Measurements from ENCODE around the gene IZUMO4.

Gene IZUMO4

DNA sequence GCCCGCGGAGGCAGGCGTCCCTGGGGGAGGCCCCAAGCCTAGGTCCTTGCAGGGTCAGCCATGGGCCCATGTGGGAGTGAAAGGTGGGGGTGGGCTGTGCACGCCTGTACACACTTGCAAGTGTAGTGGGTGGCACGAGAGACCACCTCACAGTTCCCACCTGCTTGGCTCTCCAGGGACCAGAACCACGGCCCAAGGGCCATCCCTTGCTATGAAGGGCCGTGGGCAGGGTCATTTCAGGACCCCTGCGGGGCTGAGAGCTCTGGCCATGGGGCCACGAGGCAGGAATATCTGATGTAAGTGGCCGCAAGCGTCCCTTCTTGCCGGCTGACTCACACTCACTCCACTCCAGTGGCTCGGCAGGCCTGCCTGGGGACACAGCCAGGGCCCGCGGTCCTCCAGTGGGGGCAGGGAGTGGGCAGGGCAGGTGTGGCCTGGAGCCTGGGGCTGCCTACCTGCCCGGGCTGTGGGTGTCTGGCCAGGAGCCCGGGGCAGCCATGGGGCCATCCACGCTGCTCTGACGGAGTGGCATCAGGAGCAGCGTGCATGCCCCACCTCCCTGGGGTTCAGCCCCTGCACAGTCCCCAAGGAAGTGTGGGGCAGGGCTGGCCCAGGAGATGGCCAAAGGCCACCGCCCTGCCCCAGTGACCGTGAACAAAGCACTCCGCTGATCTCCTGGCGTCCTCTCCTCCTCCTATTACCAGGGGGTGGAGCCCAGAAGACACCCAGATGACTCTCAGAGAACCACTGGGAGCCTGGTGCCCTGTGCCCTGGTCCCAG lies 37.1 kb upstream of the IZUMO4 start:
- DNase-seq (ENCODE audit: low read depth) = no peak

DNA sequence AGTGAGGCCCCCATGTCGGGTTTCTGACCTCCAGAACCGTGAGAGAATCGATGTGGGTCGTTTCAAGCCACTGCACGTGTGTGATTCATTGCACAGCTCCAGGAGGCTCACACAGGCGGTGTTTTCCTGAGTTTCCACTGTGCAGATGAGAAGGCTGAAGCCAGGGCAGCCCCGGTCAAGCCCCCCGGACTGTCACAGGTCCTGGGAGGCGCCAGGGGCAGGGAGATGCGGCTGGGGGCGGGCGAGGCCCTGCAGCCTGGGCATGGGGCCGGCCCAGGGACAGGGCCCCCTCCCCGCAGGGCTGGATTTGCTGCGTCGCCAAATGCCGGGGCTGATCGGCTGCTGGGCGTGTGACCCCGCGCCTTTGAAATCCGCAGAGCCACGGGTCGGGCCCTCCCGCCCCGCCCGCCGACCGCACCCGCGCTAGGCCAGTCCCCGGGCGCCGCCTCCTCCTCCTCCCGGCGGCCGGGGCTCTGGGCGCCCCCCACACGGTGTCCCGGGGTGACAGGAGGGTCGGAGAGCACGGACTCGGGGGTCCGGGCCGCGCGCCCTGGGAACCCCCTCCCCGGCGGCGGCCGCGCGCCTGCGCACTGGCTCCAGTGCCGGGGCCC lies 35.7 kb upstream of the IZUMO4 start:
- DNase-seq (ENCODE audit: low read depth) = no peak

DNA sequence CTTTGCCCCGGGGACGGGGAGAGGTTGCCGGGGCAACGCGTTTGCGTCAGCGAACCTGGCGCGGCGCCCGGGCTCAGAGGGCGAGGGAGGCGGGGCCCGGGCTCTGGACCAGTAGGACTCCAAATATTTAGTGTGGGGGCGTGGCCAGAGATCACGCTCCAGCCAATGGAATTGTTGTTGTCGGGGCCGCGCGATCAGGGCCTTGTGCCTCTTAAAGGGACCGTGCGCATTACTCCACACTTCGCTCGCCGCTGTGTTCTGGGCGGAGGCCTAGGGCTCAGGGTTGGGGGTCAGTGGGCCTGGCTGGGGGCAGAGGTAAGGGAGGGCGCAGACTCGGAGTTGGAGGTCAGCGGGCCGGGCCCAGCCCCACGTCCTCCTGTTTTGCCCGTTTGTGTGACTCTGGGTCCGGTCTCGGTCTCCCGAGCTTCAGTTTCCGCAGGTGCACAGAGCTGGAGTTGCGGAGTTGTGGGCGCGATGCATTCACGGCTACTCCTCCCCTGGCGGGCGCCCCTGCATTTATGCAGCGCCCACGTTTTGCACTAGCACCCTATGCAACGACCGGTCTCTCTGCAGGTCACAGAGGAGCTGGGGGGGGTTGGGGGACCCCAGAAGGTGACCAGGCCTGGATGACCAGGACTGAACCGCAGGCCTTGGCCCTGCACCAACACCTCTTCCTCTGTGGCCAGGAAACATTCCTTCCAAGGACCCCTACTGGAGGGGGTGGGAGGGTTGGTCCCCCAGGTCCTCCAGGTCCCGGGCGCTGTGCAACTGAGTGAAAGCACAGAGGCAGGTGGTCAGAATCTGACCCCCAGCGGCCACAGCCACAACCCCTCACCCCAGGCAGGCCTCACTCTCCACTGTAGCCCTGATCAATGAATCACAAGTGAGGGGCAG lies 35.0 kb upstream of the IZUMO4 start:
- DNase-seq (ENCODE audit: low read depth) = peak; percentile 98

DNA sequence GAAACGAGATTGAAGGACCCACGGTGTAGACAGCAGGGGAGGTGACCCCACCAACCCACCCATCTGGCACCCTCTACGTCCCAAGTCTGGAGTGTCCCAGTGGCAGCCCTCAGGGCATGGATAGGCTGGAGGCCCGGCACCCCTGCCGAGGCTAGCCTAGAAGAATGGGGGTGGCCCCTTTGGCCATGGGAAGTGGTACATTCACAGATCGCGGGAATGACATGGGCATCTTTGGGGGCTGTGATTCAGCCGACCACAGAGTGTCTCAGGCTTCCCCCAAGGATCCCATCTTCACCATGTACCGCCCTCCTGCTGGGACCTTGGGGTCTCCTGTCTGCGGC lies 34.4 kb upstream of the IZUMO4 start:
- DNase-seq (ENCODE audit: low read depth) = no peak

DNA sequence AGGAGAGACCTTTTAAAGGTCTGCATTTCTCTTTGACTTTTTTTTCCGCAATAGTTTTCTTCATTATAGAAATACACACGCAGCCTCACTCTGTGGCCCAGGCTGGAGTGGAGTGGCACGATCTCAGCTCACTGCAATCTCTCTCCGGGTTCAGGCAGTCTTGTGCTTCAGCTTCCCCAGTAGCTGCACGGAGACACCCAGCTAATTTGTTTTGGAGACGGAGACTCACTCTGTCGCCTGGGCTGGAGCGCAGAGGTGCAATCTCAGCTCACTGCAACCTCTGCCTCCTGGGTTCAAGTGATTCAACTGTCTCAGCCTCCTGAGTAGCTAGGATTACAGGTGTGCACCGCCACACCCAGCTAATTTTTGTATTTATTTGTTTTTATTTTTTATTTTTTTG lies 33.9 kb upstream of the IZUMO4 start:
- DNase-seq (ENCODE audit: low read depth) = no peak

DNA sequence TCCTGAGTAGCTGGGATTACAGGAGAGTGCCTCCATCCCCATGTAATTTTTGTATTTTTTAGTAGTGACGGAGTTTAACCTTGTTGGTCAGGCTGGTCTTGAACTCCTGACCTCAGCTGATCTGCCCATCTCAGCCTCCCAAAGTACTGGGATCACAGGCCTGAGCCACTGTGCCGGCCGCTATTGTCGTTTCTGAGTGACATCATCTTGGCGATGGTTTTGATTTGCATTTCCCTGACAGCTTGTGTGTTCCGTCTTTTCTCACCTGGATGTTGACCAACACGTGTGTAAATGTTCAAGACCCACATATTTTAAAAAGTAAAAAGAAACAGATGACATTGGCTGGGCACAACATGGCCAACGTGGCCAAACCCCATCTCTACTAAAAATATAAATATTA lies 32.9 kb upstream of the IZUMO4 start:
- no peak for DNase-seq (ENCODE audit: low read depth)

DNA sequence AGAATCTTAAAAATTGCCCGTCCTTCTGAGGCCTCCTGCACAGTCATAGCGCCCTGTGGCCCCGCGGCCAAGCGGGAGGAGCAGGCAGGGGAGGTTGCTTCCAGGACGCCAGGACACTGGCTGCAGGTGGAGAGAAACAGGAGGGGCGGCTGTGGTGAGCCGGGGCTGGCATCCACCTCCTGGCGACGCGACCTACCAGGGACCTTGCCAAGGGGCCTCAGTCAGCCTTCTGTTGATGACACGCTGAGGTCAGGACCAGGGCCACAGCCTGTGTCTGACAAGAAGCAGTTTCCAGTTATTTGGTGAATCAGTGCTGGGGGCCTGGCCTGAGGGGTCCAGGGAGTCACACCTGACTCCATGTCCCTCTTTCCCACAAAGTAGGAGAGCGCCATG lies 32.3 kb upstream of the IZUMO4 start:
- DNase-seq (ENCODE audit: low read depth) = no peak

DNA sequence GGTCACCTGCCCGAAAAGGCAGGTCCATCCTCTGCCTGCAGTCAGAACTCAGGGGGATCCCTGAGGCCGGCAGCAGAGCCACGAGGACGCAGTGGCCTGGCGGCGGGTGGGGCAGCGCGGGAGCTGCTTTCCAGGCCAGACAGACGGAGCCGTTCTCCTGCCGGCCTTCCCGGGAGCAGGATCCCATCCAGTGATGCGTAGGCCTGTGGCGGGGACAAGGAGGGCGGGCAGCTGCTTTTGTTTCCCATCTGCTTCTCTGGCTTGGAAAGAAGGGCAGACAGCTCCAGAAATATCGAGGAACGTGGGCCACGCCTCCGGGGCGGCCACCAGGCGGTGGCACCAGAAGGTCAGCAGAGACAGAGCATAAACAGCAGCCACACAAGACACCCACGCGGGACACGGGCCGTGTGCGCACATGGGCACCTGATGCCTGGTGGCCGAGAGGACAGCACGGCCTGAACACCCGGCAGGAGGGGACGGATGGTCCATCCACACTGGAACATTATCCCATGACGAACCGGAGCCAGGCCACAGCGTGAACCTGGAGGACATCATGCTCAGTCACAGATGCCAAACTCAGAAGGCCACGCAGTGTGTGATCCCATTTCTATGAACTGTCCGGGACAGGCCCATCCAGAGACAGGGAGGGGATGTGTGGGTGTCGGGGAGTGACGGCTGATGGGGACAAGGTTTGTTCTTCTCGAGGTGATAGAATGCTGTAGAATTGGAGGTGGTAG lies 31.8 kb upstream of the IZUMO4 start:
- no peak for DNase-seq (ENCODE audit: low read depth)

DNA sequence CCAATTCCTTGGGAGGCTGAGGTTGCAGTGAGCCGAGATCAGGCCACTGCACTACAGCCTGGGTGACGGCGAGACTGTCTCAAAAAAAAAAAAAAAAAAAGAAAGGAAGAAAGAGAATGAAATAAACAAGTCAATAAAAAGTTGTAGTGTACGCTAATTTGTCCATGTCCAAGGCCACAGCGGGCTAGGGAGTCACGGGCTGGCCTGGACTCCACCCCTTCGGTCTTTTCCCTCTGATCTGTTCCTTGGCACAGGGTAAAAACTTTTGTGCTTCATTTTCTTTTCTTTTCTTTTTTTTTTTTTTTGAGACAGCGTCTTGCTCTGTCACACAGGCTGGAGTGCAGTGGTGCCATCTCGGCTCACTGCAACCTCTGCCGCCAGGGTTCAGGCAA lies 26.3 kb upstream of the IZUMO4 start:
- DNase-seq (ENCODE audit: low read depth) = no peak

DNA sequence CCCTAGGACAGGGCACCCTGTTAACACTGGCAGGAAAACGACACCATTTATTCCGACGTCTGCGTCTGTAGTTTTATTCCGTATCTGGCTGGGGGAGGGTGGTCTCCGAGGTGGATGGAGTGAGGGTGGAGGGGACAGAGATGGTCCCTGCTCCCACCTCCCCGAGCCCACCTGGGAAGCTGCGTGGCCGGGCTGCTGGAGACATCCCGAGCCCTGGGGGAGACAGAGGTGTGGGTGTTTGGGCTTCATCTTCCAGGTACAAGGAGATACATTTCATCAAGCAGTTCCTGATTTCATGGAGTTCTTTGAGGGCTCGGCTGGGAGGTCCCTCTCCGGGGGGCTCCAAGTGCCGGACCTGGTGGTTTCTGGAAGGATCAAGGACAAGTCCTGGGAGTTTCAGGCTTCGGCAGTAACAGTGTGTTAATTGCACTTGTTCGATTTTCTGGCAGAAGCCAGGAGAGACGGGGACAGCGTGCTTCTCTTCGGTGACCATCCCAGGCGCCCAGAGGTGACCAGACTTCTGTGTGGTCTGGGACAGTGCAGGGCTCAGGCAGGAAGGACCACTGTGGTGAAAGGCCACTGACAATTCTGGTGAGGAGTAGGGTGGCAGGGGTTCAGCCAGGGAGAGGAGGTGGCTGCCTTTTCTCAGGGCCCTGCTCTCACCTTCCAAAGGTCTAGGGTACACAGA lies 25.6 kb upstream of the IZUMO4 start:
- DNase-seq (ENCODE audit: low read depth) = no peak

DNA sequence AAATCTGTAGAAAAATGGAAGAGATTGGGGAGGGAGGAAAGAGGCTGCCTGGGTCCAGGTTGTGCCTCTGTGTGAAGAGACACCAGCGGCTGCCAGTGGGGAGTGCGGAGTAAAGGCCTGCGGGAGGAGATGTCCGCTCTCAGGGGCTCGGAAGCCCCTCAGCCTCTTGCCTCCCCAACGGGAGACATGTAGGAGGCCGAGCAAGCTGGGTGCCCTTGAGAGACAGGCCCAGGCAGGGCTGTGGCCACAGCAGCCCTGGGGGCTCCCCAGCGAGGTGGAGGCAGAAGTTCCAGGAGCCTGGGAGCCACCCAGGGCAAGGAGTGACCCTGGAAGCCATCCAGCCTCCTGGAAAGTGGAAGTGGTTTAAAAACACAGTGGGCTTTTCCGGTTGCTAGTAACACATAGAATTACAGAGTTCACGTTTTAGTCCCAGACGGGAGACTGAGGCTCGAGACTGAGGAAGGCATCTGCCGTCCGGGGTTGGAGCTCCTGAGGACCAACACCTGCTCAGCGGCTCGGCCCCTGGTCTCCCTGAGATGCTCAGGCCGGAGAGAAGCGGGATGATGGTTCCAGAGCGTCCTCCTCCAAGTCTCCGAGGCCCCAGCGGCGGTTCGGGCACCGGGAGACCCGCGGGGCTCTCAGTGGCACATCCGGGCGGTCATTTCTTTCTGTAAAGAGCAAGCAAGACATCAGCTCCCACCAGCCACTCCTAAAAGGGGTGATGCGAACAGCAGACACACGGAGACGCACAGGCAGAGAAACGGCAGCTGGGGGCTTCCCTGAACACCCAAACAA lies 23.8 kb upstream of the IZUMO4 start:
- no peak for DNase-seq (ENCODE audit: low read depth)

DNA sequence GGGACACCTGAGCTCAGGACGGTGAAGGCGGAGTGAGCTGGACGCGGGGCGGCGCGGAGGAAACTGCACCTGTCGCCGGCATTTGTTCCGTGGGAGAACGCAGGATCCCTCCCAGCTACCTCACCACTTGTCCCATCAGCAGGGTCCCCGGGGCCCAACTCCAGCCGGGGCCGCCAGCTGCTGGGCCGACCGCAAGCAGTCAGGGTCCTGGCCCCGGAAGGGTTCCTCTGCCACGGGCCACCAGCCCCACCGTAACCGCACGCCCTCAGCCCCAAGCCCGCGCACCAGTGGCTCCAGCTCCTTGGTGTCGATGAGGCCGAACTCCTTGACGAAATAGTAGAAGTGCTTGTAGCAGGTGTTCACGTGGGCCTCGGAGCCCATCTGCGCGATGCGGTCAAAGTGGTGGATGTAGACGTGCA lies 20.2 kb upstream of the IZUMO4 start:
- no peak for DNase-seq (ENCODE audit: low read depth)

DNA sequence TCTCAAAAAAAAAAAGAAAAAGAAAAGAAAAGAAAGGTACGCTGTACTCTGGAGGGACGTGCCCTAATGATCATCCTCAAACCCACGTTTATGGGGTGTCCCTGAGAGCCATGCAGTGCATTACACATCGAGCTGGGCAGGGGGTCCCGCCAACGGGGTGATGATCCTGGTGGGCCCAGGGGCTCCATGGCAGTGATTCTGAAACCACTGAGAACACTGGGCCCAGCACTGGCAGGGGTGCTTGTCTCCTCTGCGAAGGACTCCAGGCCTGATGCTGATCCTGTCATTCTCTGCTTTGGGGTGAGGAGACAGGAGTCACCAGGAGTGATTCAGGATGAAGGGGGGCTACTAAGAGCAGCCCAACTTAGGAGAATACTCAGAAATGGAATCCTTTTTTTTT lies 19.3 kb upstream of the IZUMO4 start:
- DNase-seq (ENCODE audit: low read depth) = no peak

DNA sequence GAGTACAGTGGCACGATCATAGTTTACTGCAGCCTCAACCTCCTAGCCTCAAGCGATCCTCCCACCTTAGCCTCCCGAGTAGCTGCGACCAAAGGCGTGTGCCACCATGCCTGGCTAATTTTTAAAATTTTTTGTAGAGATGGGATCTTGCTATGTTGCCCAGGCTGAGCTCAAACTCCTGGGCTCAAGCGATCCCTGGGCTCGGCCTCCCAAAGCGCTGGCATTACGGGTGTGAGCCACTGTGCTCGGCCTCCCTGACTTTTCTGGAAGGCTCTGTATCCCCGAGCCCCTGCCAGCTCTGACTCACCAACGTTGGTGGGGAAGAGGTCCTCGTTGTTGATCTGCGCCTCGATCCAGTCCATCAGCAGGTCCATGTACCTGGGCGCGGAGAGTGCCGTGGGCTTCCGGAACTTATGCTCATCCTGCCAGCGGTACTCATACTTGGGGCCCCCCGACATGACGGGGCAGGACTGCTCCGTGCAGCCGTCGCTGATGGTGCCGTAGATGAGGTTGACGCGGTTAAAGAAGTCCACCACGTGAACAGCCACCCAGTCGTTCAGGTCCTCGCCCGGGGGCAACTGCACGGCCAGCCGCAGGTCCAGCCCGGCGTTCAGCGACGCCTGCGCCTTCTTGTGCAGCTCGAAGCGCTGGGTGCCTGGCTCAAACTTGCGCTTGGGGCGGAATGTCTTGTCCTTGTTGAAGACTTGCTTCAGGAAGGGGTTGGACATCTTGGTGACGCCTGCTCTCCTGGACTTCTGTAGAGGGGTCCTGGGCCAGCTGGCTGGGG lies 18.7 kb upstream of the IZUMO4 start:
- DNase-seq (ENCODE audit: low read depth) = no peak

DNA sequence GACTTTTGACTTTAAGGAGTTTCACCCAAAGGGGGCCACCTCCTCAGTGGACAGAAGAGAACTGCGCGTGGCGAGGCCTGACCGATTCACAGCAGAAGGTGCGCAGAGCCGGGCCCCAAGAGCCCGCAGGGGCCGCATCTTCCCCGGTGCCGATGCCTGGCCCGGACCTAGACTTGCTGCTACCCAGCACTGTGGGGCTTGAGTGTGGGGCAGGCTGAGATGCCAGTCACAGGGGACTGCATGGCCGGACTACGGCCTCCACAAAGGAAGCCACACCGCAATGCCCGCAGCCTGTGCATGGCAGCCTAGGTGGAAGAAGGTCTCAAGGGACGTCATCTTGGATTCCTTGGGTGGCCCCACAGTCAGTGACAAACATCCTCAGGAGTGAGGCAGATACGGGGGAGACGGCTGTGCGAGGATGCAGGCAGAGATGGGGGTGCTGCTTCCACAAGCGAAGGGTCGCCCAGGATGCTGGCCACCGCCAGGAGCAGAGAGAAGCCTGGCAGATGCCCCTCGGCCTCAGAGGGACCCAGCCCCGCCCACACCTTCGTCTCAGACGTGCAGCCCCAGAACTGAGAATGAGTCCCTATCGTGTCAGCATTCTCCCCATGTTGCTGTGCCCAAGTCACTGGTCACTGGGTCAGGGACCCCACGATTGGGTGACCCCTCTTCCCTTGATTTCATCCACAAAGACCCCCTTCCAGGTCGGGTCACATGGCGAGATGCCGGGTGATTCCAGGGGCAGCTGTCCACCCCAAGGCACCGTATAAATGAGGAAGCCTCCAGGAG lies 17.4 kb upstream of the IZUMO4 start:
- no peak for DNase-seq (ENCODE audit: low read depth)

DNA sequence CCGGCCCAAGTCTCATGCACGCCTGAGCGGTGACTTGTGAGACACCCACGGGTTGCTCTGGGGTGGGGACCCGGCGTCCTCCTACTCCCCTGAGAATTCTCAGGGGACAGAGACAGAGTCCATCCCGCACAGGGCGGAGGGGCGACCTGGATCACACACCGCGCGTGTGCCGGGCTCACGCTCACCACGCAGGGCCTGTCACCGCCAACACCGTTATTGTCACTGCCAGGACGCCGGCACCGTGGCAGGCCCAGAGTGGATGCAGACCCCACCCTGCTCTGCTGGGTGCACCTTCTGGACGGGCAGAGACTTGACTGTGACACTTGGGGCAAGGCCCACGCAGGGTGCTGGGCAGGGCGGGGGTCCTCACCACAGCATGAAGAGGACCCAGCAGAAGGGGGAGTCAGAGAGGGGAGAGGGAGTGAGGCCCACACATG lies 16.8 kb upstream of the IZUMO4 start:
- DNase-seq (ENCODE audit: low read depth) = no peak

DNA sequence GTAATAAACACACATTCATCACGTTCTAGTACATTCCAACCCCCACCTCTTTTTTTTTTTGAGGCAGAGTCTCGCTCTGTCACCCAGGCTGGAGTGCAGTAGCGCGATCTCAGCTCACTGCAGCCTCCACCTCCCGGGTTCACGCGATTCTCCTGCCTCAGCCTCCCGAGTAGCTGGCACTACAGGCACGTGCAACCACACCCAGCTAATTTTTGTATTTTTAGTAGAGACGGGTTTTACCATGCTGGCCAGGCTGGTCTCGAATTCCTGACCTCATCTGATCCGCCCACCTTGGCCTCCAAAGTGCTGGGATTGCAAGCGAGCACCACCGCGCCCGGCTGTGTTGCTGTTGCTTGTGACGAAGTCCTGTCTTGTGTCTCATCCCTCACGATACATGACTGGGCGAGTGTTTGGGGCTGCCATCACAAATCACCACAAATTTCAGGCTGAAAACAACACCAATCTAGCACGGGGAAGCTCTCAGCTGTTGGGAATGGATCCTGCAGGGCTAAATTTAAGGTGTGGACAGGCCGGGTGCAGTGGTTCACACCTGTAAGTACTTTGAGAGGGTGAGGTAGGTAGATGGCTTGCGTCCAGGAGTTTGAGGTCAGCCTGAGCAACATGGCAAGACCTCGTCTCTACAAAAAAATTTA lies 16.3 kb upstream of the IZUMO4 start:
- no peak for DNase-seq (ENCODE audit: low read depth)

DNA sequence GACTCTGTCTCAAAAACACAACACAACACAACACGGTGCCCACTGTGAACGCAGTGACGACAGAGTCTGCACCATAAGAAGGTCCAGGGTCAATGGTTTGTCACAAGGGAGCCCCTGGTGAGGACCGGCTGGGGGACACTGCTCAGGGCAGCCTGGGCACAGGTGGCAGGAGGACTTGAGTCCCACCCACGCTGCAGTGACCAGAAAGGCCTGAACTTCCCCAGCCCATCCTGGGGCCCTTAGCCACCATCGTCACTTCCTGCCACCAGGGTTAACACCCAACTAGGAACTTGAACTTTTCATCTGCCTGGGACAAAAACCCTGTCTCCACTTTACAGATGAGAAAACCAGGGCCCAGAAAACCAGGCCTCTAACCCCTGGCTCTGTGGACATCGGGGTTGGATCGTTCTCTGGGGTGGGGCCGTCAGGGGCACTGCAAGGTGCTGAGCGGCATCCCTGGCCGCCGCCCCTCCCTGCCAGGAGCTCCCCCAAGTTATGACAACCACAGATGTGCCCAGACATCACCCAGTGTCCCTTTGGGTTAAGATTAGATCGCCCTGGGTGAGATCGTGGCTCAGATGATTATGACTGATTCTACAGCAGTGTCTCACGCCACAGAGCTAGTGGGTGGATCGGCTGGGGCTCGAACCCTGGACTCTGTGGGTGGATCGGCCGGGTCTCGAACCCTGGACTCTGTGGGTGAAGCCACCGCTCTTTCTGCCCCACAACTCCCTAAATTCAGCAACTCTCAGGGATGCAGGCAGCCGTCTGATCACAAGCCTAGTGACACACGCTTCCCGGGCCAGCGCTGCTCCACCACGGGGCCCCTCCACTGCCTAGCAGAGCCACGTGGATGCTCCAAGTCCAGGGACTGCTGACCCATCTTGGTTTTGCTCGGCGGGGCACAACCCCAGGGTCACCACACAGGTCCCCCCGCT lies 14.6 kb upstream of the IZUMO4 start:
- no peak for DNase-seq (ENCODE audit: low read depth)
